GM12878 (cell line): ENCODE results near the gene SEC31B. TPM values are rescaled to one million over a fixed set of nuclear protein-coding genes. Genes with fewer than 3 reads are reported as not detected.

Experiments used
- ATAC-seq: fragments of 200-7000 bp; cut with Tn5 transposase; 3 replicates; pipeline ENCODE4 v1.9.1; 2020; ENCODE audit warnings: mild to moderate bottlenecking, moderate library complexity
- BruUV-seq: library from RNA; stranded (reverse); fragments of 400-500 nt; replicated peaks from 2 replicates; lab custom pipeline; 2021; lab: Mats Ljungman, UMichigan
- CTCF ChIA-PET: fragments of 300-600 bp; sonication (Branson Sonifier 250); formaldehyde crosslinking; extraction: SDS; loops from one replicate; lab custom pipeline; 2021; ENCODE audit warnings: inconsistent platforms; lab: Yijun Ruan, JAX
- POLR2A ChIA-PET: fragments of 350-600 bp; formaldehyde crosslinking; extraction: SDS; loops from one replicate; lab custom pipeline; 2021; ENCODE audit warnings: inconsistent platforms; lab: Charles Lee
- RAD21 ChIA-PET: fragments of 300-600 bp; sonication (Branson Sonifier 250); formaldehyde crosslinking; loops from one replicate; lab custom pipeline; 2023; ENCODE audit warnings: antibody characterized with exemption; ENCODE audit not compliant: unreplicated experiment; lab: Charles Lee
- SMC1A ChIA-PET: fragments of 300-600 bp; sonication (Branson Sonifier 250); formaldehyde crosslinking; loops from one replicate; lab custom pipeline; 2023; ENCODE audit not compliant: unreplicated experiment, uncharacterized antibody; lab: Charles Lee
- DNase-seq: peaks from one replicate; pipeline ENCODE4 v3.0.0-alpha.2; 2011; ENCODE audit warnings: low read depth, low spot score
- FAIRE-seq: peaks from 3 replicates; lab custom pipeline; 2011; peaks lifted over from hg19 to GRCh38; lab: Jason Lieb, UNC
- H2AFZ ChIP-seq: 2 replicates; pipeline ENCODE4 v1.6.0; 2011; ENCODE audit warnings: low read depth, low read length, control low read depth; ENCODE audit not compliant: control insufficient read depth
- H3K27ac ChIP-seq: 2 replicates; pipeline ENCODE4 v1.5.1; 2011; ENCODE audit warnings: control low read depth; ENCODE audit not compliant: control insufficient read depth, insufficient read depth
- H3K27me3 ChIP-seq, 2 experiments: replicated peaks in 1 of 2; 2 replicates each; pipeline versions ENCODE4 v1.6.0 to v1.6.1; 2011; ENCODE audit warnings: low read length in 1 of 2; ENCODE audit not compliant: control insufficient read depth in 2 of 2, insufficient read depth in 2 of 2
- H3K36me3 ChIP-seq, 2 experiments: 2 replicates each; pipeline ENCODE4 v1.5.1; 2011; ENCODE audit warnings: low read length in 1 of 2; ENCODE audit not compliant: control insufficient read depth in 2 of 2, insufficient read depth in 2 of 2
- H3K4me1 ChIP-seq: 2 replicates; pipeline ENCODE4 v1.6.1; 2011; ENCODE audit warnings: mild to moderate bottlenecking, low read length, moderate library complexity, mixed read lengths; ENCODE audit not compliant: control insufficient read depth, insufficient read depth
- H3K4me2 ChIP-seq: 2 replicates; pipeline ENCODE4 v1.6.0; 2011; ENCODE audit warnings: control low read depth; ENCODE audit not compliant: control insufficient read depth, insufficient read depth
- H3K4me3 ChIP-seq: fragments of 200-600 bp; sonication (generic); 2 replicates; pipeline ENCODE4 v1.5.1; 2016
- H3K79me2 ChIP-seq: 2 replicates; pipeline ENCODE4 v1.6.0; 2011; ENCODE audit warnings: low read length; ENCODE audit not compliant: control insufficient read depth, insufficient read depth
- H3K9ac ChIP-seq: 2 replicates; pipeline ENCODE4 v1.8.0; 2011; ENCODE audit warnings: low read length, control low read depth, mixed read lengths; ENCODE audit not compliant: control insufficient read depth, insufficient read depth
- H3K9me3 ChIP-seq: replicated peaks from 3 replicates; pipeline ENCODE4 v1.5.1; 2011; ENCODE audit warnings: mild to moderate bottlenecking, low read length; ENCODE audit not compliant: control insufficient read depth, insufficient read depth
- H4K20me1 ChIP-seq: 2 replicates; pipeline ENCODE4 v1.6.0; 2011; ENCODE audit not compliant: control insufficient read depth, insufficient read depth
- EZH2 ChIP-seq: IDR thresholded peaks from 2 replicates; pipeline ENCODE4 v1.6.1; 2012; ENCODE audit warnings: low read depth, mild to moderate bottlenecking, control low read depth, inconsistent platforms, low read length, borderline replicate concordance; ENCODE audit not compliant: control insufficient read depth
- MTA2 ChIP-seq: fragments of 450-650 bp; IDR thresholded peaks from 2 replicates; pipeline ENCODE4 v1.6.1; 2016; ENCODE audit warnings: low read depth, mild to moderate bottlenecking, moderate library complexity
- NR2C2 ChIP-seq: IDR thresholded peaks from 2 replicates; pipeline ENCODE4 v1.6.1; 2011; ENCODE audit warnings: borderline replicate concordance, low read depth; ENCODE audit not compliant: control insufficient read depth, insufficient read length
- POU2F2 ChIP-seq: IDR thresholded peaks from 3 replicates; pipeline ENCODE4 v1.6.1; 2011; ENCODE audit warnings: low read depth, mild to moderate bottlenecking, low read length, borderline replicate concordance
- SIN3A ChIP-seq: IDR thresholded peaks from 2 replicates; pipeline ENCODE4 v1.6.1; 2012; ENCODE audit warnings: low read depth, low read length, improper control_type of control experiment
- SMAD5 ChIP-seq: IDR thresholded peaks from 2 replicates; pipeline ENCODE4 v1.6.1; 2016; ENCODE audit warnings: antibody characterized with exemption, low read depth
- SUZ12 ChIP-seq: fragments of 200-600 bp; sonication (generic); IDR thresholded peaks from one replicate; pipeline ENCODE4 v1.6.1; 2018; ENCODE audit warnings: antibody characterized with exemption, mild to moderate bottlenecking; ENCODE audit not compliant: unreplicated experiment
- WGBS: methylation state at CpG from one replicate; pipeline ENCODE4 v1.1.6; 2016; ENCODE audit warnings: low lambda C conversion rate; ENCODE audit not compliant: insufficient replicate concordance, insufficient coverage; ENCODE audit errors: missing lambda C conversion rate; 5-methylcytosine and 5-hydroxymethylcytosine counted together
- in situ Hi-C: fragments of 300-500 bp; cut with MboI; formaldehyde crosslinking; loops from 9 replicates; pipeline ENCODE4 v1.14.3; 2018; ENCODE audit warnings: mixed read lengths
- intact Hi-C: fragments of 100-400 bp; cut with micrococcal nuclease; formaldehyde crosslinking; loops from one replicate; pipeline ENCODE4 v1.14.2; 2022; ENCODE audit not compliant: unreplicated experiment
- polyA plus RNA-seq, 11 experiments: library from polyadenylated mRNA; depleted of rRNA in 4 of 11; unstranded in 6 of 11; stranded (reverse) in 5 of 11; fragments of >200 nt; fragmentation: Nextera tagmentation in 4 of 11; fragmentation: Illumina TruSeq in 1 of 11; extraction: Ambion mirVana in 4 of 11; extraction: Trizol in 1 of 11; gene quantifications; 1 replicate in 1 of 11; 2 replicates in 10 of 11; pipeline versions ENCODE4 v1.2.1 to v1.2.3, GENCODE V29; 2011 to 2016; ENCODE audit warnings: inconsistent platforms in 2 of 11, missing spikeins in 2 of 11, low read depth in 1 of 11
- total RNA-seq, 4 experiments: library from RNA; depleted of rRNA in 3 of 4; stranded (reverse); fragments of >200 nt in 3 of 4; fragmentation: Illumina TruSeq in 1 of 4; extraction: Trizol in 1 of 4; gene quantifications; 2 replicates each; pipeline versions ENCODE4 v1.2.1 to v1.2.3, GENCODE V29; 2013 to 2021
- TF ChIP-seq, protein P1 (sequence below): fragments of 150-350 bp; IDR thresholded peaks from 2 replicates; pipeline ENCODE4 v1.6.1; 2014; ENCODE audit warnings: mild to moderate bottlenecking, low read depth, low read length
- TF ChIP-seq, protein P2 (sequence below): IDR thresholded peaks from 2 replicates; pipeline ENCODE4 v1.6.1; 2011; ENCODE audit warnings: borderline replicate concordance, low read depth, mild to moderate bottlenecking, moderate library complexity, low read length; ENCODE audit not compliant: insufficient read depth, poor library complexity, severe bottlenecking

The SEC31B gene
- total and polyA plus RNA-seq, 10 of the 15 experiments (the other 5 are each of a cell fraction or from before 2014, with no cell fraction given), result 3.4 to 24.3 (median 9.9) TPM

DNA sequence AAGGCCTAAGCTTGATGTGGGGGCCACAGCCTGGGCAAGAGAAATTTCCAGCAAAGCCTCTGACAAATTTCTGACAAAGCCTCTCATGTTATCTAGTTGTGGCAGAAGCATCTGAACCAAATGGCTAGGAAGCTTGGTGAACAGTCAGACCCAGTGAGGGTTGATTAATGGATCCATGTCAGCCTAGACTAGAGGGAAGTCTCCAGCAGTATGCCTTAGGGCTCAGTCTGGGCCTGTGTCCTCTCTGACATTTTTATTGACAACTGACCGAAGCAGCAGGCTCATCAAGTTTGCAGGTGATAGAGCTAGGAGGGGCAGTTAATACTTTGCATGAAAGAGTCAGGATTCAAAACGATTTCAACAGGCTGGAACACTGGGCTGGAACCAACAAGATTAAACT is 41.3 kb upstream of the SEC31B start:
- TF ChIP-seq SIN3A (no peak), NR2C2 (no peak), SMAD5 (no peak), EZH2 (no peak), MTA2 (no peak), POU2F2 (no peak), SUZ12 (no peak)
- TF ChIP-seq, protein P1, sequence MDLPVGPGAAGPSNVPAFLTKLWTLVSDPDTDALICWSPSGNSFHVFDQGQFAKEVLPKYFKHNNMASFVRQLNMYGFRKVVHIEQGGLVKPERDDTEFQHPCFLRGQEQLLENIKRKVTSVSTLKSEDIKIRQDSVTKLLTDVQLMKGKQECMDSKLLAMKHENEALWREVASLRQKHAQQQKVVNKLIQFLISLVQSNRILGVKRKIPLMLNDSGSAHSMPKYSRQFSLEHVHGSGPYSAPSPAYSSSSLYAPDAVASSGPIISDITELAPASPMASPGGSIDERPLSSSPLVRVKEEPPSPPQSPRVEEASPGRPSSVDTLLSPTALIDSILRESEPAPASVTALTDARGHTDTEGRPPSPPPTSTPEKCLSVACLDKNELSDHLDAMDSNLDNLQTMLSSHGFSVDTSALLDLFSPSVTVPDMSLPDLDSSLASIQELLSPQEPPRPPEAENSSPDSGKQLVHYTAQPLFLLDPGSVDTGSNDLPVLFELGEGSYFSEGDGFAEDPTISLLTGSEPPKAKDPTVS, result no peak
- TF ChIP-seq, protein P2, sequence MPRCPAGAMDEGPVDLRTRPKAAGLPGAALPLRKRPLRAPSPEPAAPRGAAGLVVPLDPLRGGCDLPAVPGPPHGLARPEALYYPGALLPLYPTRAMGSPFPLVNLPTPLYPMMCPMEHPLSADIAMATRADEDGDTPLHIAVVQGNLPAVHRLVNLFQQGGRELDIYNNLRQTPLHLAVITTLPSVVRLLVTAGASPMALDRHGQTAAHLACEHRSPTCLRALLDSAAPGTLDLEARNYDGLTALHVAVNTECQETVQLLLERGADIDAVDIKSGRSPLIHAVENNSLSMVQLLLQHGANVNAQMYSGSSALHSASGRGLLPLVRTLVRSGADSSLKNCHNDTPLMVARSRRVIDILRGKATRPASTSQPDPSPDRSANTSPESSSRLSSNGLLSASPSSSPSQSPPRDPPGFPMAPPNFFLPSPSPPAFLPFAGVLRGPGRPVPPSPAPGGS, result no peak
- POLR2A ChIA-PET, result no interaction called here
- H3K9ac ChIP-seq, result no peak overlapping the region
- in situ Hi-C loops (no loop called here), intact Hi-C loops (loop anchor here (5.0 kb wide), 1 partner anchor 111 kb away; no protein-coding TSS in a partner anchor)
- H3K4me1 ChIP-seq, result no peaks in the 10 kb centered on the region
- no peak overlapping the region for H3K27ac ChIP-seq
- DNase-seq (no peak), FAIRE-seq (no peak), ATAC-seq (no peak)
- RAD21 ChIA-PET, result no interaction called here
- H3K4me3 ChIP-seq, result no peak overlapping the region
- no peaks in the 10 kb centered on the region for H3K9me3 ChIP-seq
- H3K4me2 ChIP-seq, result no peak overlapping the region
- CTCF ChIA-PET, result interaction anchor here (1.2 to 1.7 kb wide), 2 partner anchors 9 to 183 kb away, joined by 4 to 6 read pairs; no protein-coding TSS in a partner anchor
- 21% methylated on average over 2 of the region's 2 CpGs for WGBS
- no peaks in the 10 kb centered on the region; a peak in 1 of 4 replicates for H3K27me3 ChIP-seq
- BruUV-seq, result no TSS peak
- SMC1A ChIA-PET, result interaction anchor here (0.6 to 1.3 kb wide), 2 partner anchors 82 to 182 kb away, joined by 3 to 4 read pairs; no protein-coding TSS in a partner anchor
- H3K36me3 ChIP-seq, result peaks cover 0 to 2% of the 10 kb centered on the region in 2 experiments; a peak in 1 of 4 replicates
- H2AFZ ChIP-seq, result no peak overlapping the region
- H4K20me1 ChIP-seq, result no peaks in the 10 kb centered on the region
- no peaks in the 10 kb centered on the region for H3K79me2 ChIP-seq
